Activated effector memory CD4-positive, alpha-beta T cell treated with anti-CD3 and anti-CD28 coated beads, Interleukin-2, amount 50 U/mL, for 16 hours (primary cell): ENCODE data around the gene SDHAF2.

Source experiments
- DNase-seq: peaks from one replicate; pipeline ENCODE4 v3.0.0-alpha.2; 2020

The SDHAF2 gene

GRCh38 chr11:61429691-61430582, at the start of gene SDHAF2, which contains the start of gene CPSF7:
SDHAF2 (plus strand) TSS chr11:61430124; CDS start chr11:61430147, 23 bp downstream.
CPSF7 (minus strand) TSS chr11:61429975; CDS start chr11:61429235, 740 bp downstream.
- peak; percentile 100 for DNase-seq

- DNase-seq: no peak
These were observed 49.0 kb upstream of the SDHAF2 start for GRCh38 chr11:61380884-61381283.

GRCh38 chr11:61383859-61384258, 46.1 kb upstream of the SDHAF2 start:
- peak; percentile 0 for DNase-seq

- DNase-seq: peak; percentile 53
These were observed 45.4 kb upstream of the SDHAF2 start for GRCh38 chr11:61384271-61385242.

GRCh38 chr11:61390161-61390560, 39.8 kb upstream of the SDHAF2 start:
- DNase-seq: no peak

GRCh38 chr11:61392981-61393595, 36.8 kb upstream of the SDHAF2 start:
- no peak for DNase-seq

GRCh38 chr11:61401173-61401572, 28.8 kb upstream of the SDHAF2 start:
- DNase-seq: no peak

- DNase-seq: no peak
These were observed 28.4 kb upstream of the SDHAF2 start for GRCh38 chr11:61401573-61401972.

GRCh38 chr11:61403658-61404057, 26.3 kb upstream of the SDHAF2 start:
- DNase-seq: no peak

GRCh38 chr11:61404103-61404502, 25.8 kb upstream of the SDHAF2 start:
- DNase-seq: no peak

GRCh38 chr11:61404641-61405040, 25.3 kb upstream of the SDHAF2 start:
- DNase-seq: no peak

GRCh38 chr11:61406067-61406466, 23.9 kb upstream of the SDHAF2 start:
- DNase-seq: no peak

GRCh38 chr11:61406991-61407728, 22.8 kb upstream of the SDHAF2 start:
- no peak for DNase-seq

- DNase-seq: no peak
These were observed 18.3 kb upstream of the SDHAF2 start for GRCh38 chr11:61411589-61411988.

GRCh38 chr11:61413496-61413895, 16.4 kb upstream of the SDHAF2 start:
- no peak for DNase-seq

- DNase-seq: no peak
These were observed 15.4 kb upstream of the SDHAF2 start for GRCh38 chr11:61414547-61414946.

- no peak for DNase-seq
These were observed 14.5 kb upstream of the SDHAF2 start for GRCh38 chr11:61415381-61415780.

GRCh38 chr11:61416941-61417340, 13.0 kb upstream of the SDHAF2 start:
- no peak for DNase-seq

GRCh38 chr11:61417670-61418069, 12.3 kb upstream of the SDHAF2 start:
- no peak for DNase-seq

GRCh38 chr11:61418136-61418535, 11.8 kb upstream of the SDHAF2 start:
- DNase-seq: no peak

GRCh38 chr11:61422226-61422625, 7.7 kb upstream of the SDHAF2 start:
- DNase-seq: no peak
